Activated naive CD4-positive, alpha-beta T cell treated with anti-CD3 and anti-CD28 coated beads for 36 hours (primary cell): ENCODE measurements around the gene PNMA1. TPM values are rescaled to one million over a fixed set of nuclear protein-coding genes. Genes with fewer than 3 reads are reported as not detected.

Source experiments
- CTCF ChIA-PET: fragments of 350-600 bp; sonication (Branson Sonifier 250); formaldehyde crosslinking; loops from one replicate; lab custom pipeline; 2021; ENCODE audit warnings: antibody characterized with exemption; lab: Charles Lee
- DNase-seq: peaks from one replicate; pipeline ENCODE4 v3.0.0-alpha.2; 2020
- H3K27ac Mint-ChIP-seq: one replicate; pipeline ENCODE4 v1.8.0; 2021; ENCODE audit warnings: mild to moderate bottlenecking, mixed read lengths
- H3K27me3 Mint-ChIP-seq: one replicate; pipeline ENCODE4 v1.8.0; 2021; ENCODE audit warnings: low read depth, mixed read lengths
- H3K36me3 Mint-ChIP-seq: one replicate; pipeline ENCODE4 v1.8.0; 2021; ENCODE audit warnings: low read depth, mixed read lengths
- H3K4me1 Mint-ChIP-seq: one replicate; pipeline ENCODE4 v1.8.0; 2021; ENCODE audit warnings: low read depth, mixed read lengths
- H3K4me3 Mint-ChIP-seq: one replicate; pipeline ENCODE4 v1.8.0; 2021; ENCODE audit warnings: mild to moderate bottlenecking, moderate library complexity, mixed read lengths
- H3K9me3 Mint-ChIP-seq: one replicate; pipeline ENCODE4 v1.8.0; 2021; ENCODE audit warnings: mixed read lengths
- intact Hi-C: fragments of 100-400 bp; cut with micrococcal nuclease; formaldehyde crosslinking; loops from one replicate; pipeline ENCODE4 v1.15.1; 2023
- total RNA-seq, 2 experiments: library from RNA; stranded (reverse); gene quantifications; one replicate each; pipeline ENCODE4 v1.2.3, GENCODE V29; 2021

PNMA1 gene
- total RNA-seq, 2 experiments from 2014 or later: 18.5 to 19.2 TPM

- intact Hi-C loops: no loop called here
- CTCF ChIA-PET: interaction anchor here (0.6 to 9.4 kb wide), 8 partner anchors 14 to 1352 kb away, joined by 3 to 126 read pairs (median 20); partner anchors contain the start of gene PNMA1
- no peaks in the 10 kb centered on the region for H3K9me3 Mint-ChIP-seq
- no peaks in the 10 kb centered on the region for H3K27me3 Mint-ChIP-seq
- DNase-seq: no peak
- H3K27ac Mint-ChIP-seq: peak overlapping the region; percentile 8
- peaks cover 33% of the 10 kb centered on the region for H3K4me1 Mint-ChIP-seq
- H3K36me3 Mint-ChIP-seq: peaks cover 49% of the 10 kb centered on the region
- H3K4me3 Mint-ChIP-seq: no peak overlapping the region
Measured at GRCh38 chr14:73727166-73727565, 13.0 kb upstream of the PNMA1 start.

GRCh38 chr14:73726025-73726961, 12.1 kb upstream of the PNMA1 start:
- peaks cover 30% of the 10 kb centered on the region for H3K4me1 Mint-ChIP-seq
- CTCF ChIA-PET: interaction anchor here (0.9 to 9.4 kb wide), 5 partner anchors 17 to 100 kb away, joined by 3 to 126 read pairs (median 80); a partner anchor contains a TSS
- intact Hi-C loops: no loop called here
- no peak overlapping the region for H3K4me3 Mint-ChIP-seq
- DNase-seq: no peak
- peaks cover 50% of the 10 kb centered on the region for H3K36me3 Mint-ChIP-seq
- no peaks in the 10 kb centered on the region for H3K9me3 Mint-ChIP-seq
- peak overlapping the region; percentile 70 for H3K27ac Mint-ChIP-seq
- H3K27me3 Mint-ChIP-seq: no peaks in the 10 kb centered on the region

DNA sequence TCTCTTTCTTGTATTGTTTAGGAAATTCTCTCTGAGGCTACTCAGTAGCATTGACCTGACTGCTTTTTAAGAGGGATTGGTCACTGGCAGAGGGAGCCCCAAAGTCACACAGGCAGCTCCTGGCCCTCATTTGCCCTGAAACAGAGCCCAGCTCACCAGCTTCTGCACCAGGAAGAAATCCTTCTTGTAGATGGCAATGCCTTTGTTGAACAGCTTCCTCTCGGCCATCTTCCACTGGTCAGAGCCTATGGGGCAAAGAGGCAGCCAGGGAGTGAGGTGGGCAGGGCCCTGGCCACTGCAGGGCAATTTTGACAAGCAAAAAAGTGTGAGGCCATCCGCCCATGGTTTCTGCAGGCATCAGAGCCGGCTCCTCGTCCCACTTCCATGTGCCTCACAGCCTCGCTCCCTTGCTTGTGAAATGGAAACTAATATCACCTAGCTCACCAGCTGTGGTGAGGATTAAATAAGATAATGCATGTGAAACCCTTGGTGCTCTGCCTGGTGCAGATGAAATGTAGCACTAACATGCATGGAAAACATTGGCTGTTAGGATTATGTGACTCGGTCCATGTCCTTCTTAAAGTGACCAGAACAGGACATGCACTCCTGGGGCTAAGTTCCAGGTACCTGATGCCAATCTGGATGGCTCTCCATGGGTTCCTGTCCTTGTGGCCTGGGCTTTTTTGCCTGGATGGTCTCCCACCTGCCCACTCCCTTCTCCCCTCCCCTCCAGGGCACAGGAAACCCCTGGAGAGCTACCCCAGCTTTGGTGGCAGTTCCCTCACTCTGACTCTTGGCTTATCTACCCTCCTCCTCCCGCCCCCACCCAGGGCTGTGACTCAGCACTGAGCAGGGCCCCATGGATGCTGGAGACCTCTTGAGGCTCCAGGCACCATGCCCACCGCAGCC, 11.2 kb upstream of the PNMA1 start:
- CTCF ChIA-PET: interaction anchor here (0.8 to 0.9 kb wide), 2 partner anchors 101 to 155 kb away, joined by 3 read pairs; no protein-coding TSS in a partner anchor
- H3K27ac Mint-ChIP-seq: peak overlapping the region; percentile 70
- H3K9me3 Mint-ChIP-seq: no peaks in the 10 kb centered on the region
- no peaks in the 10 kb centered on the region for H3K27me3 Mint-ChIP-seq
- peaks cover 28% of the 10 kb centered on the region for H3K4me1 Mint-ChIP-seq
- H3K4me3 Mint-ChIP-seq: no peak overlapping the region
- no peak for DNase-seq
- H3K36me3 Mint-ChIP-seq: peaks cover 50% of the 10 kb centered on the region
- intact Hi-C loops: no loop called here

GRCh38 chr14:73724696-73725095, 10.5 kb upstream of the PNMA1 start:
- Mint-ChIP-seq H3K9me3 (no peaks in the 10 kb centered on the region), H3K4me3 (no peak overlapping the region), H3K36me3 (peaks cover 45% of the 10 kb centered on the region), H3K27me3 (no peaks in the 10 kb centered on the region), H3K4me1 (peaks cover 25% of the 10 kb centered on the region), H3K27ac (peak overlapping the region; percentile 36)
- CTCF ChIA-PET: interaction anchor here (0.8 to 2.2 kb wide), 2 partner anchors 9 to 154 kb away, joined by 3 to 6 read pairs; no protein-coding TSS in a partner anchor
- no peak for DNase-seq
- intact Hi-C loops: no loop called here

DNA sequence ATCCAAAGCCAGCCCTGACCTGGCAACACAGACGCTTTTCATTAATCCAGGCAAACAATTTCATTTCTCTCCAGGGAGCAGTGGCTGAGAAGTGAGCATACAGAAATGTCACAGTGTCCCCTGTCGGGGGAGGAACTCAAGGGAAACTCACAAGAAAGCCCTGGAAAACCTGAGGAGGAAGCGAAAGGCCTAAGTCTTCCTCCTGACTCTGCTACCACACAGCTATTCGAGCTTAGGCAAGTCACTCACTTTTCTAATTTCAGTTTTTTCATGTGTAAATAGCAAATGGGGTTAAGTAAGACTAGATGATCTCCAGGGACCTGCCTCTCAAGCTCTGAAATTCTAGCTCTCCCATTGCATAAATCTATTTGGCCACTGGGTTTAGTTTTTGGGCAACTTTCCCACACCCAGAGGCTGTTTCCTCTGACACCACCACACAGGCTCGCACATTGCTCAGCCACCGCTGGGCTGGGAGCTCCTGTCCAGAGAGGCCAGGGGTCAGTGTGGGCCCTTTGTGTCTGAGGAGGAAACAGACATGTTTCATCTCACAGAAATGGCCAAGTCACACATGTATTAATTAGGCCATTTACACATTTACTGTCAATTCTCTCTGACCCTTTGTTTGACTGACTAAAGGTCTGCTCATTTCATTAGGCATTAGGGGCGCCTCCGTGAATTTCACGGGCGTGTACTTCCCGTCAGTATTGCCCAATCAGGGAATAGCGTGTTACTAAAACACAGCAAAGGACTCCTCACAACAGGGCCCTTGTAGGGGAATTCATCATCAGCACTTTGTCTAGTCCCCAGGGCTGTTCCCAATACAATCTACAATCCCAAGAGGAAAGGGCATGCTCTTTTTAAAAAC, 9.8 kb upstream of the PNMA1 start:
- no peaks in the 10 kb centered on the region for H3K9me3 Mint-ChIP-seq
- no peaks in the 10 kb centered on the region for H3K27me3 Mint-ChIP-seq
- H3K27ac Mint-ChIP-seq: peak overlapping the region; percentile 57
- peaks cover 42% of the 10 kb centered on the region for H3K36me3 Mint-ChIP-seq
- no peak for DNase-seq
- peaks cover 19% of the 10 kb centered on the region for H3K4me1 Mint-ChIP-seq
- intact Hi-C loops: no loop called here
- no peak overlapping the region for H3K4me3 Mint-ChIP-seq
- CTCF ChIA-PET: interaction anchor here (0.6 to 2.2 kb wide), 3 partner anchors 9 to 154 kb away, joined by 3 to 6 read pairs (median 3); no protein-coding TSS in a partner anchor

DNA sequence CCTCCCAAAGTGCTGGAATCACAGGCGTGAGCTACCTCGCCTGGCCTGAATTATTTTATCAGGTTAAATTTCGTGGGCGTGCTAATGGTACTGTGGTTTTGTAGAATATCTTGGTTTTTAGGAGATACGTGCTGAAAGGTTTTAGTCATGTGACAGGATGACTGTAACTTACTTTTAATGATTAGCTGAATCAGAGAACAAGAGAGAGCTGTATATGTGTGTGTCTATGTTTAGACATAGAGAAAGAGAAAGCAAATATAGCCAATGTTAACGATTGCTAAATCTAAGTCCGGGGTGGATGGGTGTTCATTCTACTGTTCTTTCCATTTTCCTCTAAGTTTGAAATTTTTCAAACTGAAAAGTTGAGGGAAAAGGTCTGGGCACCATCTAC, 9.2 kb upstream of the PNMA1 start:
- Mint-ChIP-seq H3K4me1 (peaks cover 13% of the 10 kb centered on the region), H3K9me3 (no peaks in the 10 kb centered on the region), H3K27me3 (no peaks in the 10 kb centered on the region), H3K4me3 (no peak overlapping the region), H3K36me3 (peaks cover 36% of the 10 kb centered on the region), H3K27ac (peak overlapping the region; percentile 57)
- intact Hi-C loops: no loop called here
- DNase-seq: no peak
- CTCF ChIA-PET: interaction anchor here (0.6 to 2.2 kb wide), 2 partner anchors 10 to 20 kb away, joined by 3 to 6 read pairs; no protein-coding TSS in a partner anchor

DNA sequence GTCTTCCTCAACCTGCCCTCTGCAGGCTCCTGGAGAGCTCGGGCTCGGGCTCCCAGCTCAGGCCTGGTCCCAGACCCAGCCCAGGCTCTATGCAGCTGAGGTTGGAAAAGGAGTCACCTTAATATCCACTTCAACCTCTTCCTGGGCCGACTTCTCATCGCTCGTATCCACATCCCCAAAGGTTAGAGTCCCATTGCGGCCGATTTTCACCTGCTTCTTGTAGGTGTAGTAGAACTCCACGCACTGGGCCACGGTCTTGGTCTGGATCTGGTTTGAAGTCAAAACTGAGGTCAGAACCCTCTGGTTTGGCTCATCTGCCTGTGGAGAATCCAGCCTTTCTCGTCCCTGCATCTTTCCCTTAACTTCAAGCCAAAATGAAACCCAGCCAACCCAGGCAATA, 8.4 kb upstream of the PNMA1 start:
- Mint-ChIP-seq H3K27ac (no peak overlapping the region), H3K9me3 (no peaks in the 10 kb centered on the region), H3K36me3 (peaks cover 33% of the 10 kb centered on the region), H3K4me1 (peaks cover 12% of the 10 kb centered on the region), H3K4me3 (no peak overlapping the region), H3K27me3 (no peaks in the 10 kb centered on the region)
- intact Hi-C loops: no loop called here
- CTCF ChIA-PET: interaction anchor here (0.5 to 2.2 kb wide), 3 partner anchors 11 to 92 kb away, joined by 3 to 6 read pairs (median 4); no protein-coding TSS in a partner anchor
- no peak for DNase-seq

- no peak overlapping the region for H3K4me3 Mint-ChIP-seq
- no peak for DNase-seq
- peaks cover 33% of the 10 kb centered on the region for H3K36me3 Mint-ChIP-seq
- CTCF ChIA-PET: interaction anchor here (1.2 to 1.5 kb wide), 2 partner anchors 31 to 32 kb away, joined by 4 read pairs; no protein-coding TSS in a partner anchor
- no peaks in the 10 kb centered on the region for H3K27me3 Mint-ChIP-seq
- H3K27ac Mint-ChIP-seq: peak overlapping the region; percentile 66
- H3K4me1 Mint-ChIP-seq: peaks cover 12% of the 10 kb centered on the region
- intact Hi-C loops: no loop called here
- no peaks in the 10 kb centered on the region for H3K9me3 Mint-ChIP-seq
Measured at GRCh38 chr14:73721101-73721821, 7.1 kb upstream of the PNMA1 start.

DNA sequence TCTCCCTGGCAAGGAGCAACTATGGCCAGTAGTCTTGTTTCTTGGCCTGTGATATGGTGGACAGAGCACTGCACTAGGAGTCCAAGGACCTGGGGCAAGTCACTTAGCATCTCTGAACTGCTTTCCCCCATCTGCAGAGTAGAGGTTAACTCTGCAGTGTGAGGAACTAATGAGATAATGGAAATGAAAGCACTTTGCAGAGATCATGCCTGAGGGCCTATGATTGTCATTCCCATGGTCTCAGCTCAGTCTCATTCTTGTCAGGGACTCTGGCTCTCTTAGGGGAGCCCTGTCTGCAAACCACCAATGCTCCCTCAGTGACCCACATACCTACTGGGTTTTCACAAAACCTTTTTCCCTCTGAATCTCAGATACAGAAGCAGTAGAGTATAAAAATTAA, 6.5 kb upstream of the PNMA1 start:
- H3K27me3 Mint-ChIP-seq: no peaks in the 10 kb centered on the region
- DNase-seq: no peak
- H3K9me3 Mint-ChIP-seq: no peaks in the 10 kb centered on the region
- intact Hi-C loops: no loop called here
- no peak overlapping the region for H3K4me3 Mint-ChIP-seq
- peak overlapping the region; percentile 66 for H3K27ac Mint-ChIP-seq
- peaks cover 32% of the 10 kb centered on the region for H3K36me3 Mint-ChIP-seq
- H3K4me1 Mint-ChIP-seq: peaks cover 10% of the 10 kb centered on the region
- CTCF ChIA-PET: interaction anchor here (0.6 to 1.8 kb wide), 4 partner anchors 8 to 231 kb away, joined by 3 to 7 read pairs (median 4); no protein-coding TSS in a partner anchor

GRCh38 chr14:73719791-73720190, 5.6 kb upstream of the PNMA1 start:
- H3K4me1 Mint-ChIP-seq: peaks cover 11% of the 10 kb centered on the region
- peaks cover 29% of the 10 kb centered on the region for H3K36me3 Mint-ChIP-seq
- no peak overlapping the region for H3K27ac Mint-ChIP-seq
- H3K27me3 Mint-ChIP-seq: no peaks in the 10 kb centered on the region
- DNase-seq: no peak
- CTCF ChIA-PET: interaction anchor here (0.6 to 1.8 kb wide), 5 partner anchors 9 to 232 kb away, joined by 3 to 7 read pairs (median 4); no protein-coding TSS in a partner anchor
- H3K4me3 Mint-ChIP-seq: no peak overlapping the region
- no peaks in the 10 kb centered on the region for H3K9me3 Mint-ChIP-seq
- intact Hi-C loops: loop anchor here (10.0 kb wide), 1 partner anchor 295 kb away; the partner anchor contains the start of genes BBOF1 and ENTPD5
